SU-DHL-6 (cell line): Measurements from ENCODE around the gene IPO9.

ENCODE experiments used
- H2AFZ ChIP-seq: fragments of 200-600 bp; sonication (generic); 2 replicates; pipeline ENCODE4 v1.6.1; 2014; ENCODE audit warnings: low read depth, mild to moderate bottlenecking, moderate library complexity, mixed read lengths, antibody characterized with exemption, low read length; ENCODE audit not compliant: severe bottlenecking
- H3F3A ChIP-seq: fragments of 200-600 bp; shearing (Covaris generic); 2 replicates; pipeline ENCODE4 v1.6.0; 2016; ENCODE audit warnings: antibody characterized with exemption, mild to moderate bottlenecking; ENCODE audit not compliant: insufficient read depth
- H3K27ac ChIP-seq: fragments of 200-600 bp; sonication (generic); 2 replicates; pipeline ENCODE4 v1.5.1; 2016; ENCODE audit warnings: low read depth, mild to moderate bottlenecking, low read length, moderate library complexity, mixed read lengths
- H3K27me3 ChIP-seq: fragments of 200-600 bp; sonication (generic), shearing (Covaris generic); 2 replicates; pipeline ENCODE4 v1.6.0; 2014; ENCODE audit warnings: mild to moderate bottlenecking, low read length
- H3K36me3 ChIP-seq: fragments of 200-600 bp; sonication (generic); 2 replicates; pipeline ENCODE4 v1.6.1; 2014; ENCODE audit warnings: mild to moderate bottlenecking, low read length, mixed read lengths
- H3K4me2 ChIP-seq: fragments of 300-600, 200-600 bp; shearing (Covaris generic), sonication (generic); 2 replicates; pipeline ENCODE4 v1.6.0; 2014; ENCODE audit warnings: low read length, low read depth, mild to moderate bottlenecking; ENCODE audit not compliant: poor library complexity, severe bottlenecking
- H3K4me3 ChIP-seq: fragments of 200-600 bp; sonication (generic); 2 replicates; pipeline ENCODE4 v1.5.1; 2014; ENCODE audit warnings: antibody characterized with exemption, low read length, mild to moderate bottlenecking, mixed read lengths; ENCODE audit not compliant: insufficient read depth, poor library complexity, severe bottlenecking
- H3K79me2 ChIP-seq: fragments of 200-600 bp; sonication (generic); 2 replicates; pipeline ENCODE4 v1.6.1; 2014; ENCODE audit warnings: mild to moderate bottlenecking, low read length, moderate library complexity; ENCODE audit not compliant: insufficient read depth
- H3K9ac ChIP-seq: fragments of 200-600 bp; sonication (generic); 2 replicates; pipeline ENCODE4 v1.7.0; 2014; ENCODE audit warnings: mild to moderate bottlenecking, low read length
- H3K9me2 ChIP-seq: fragments of 200-600 bp; sonication (generic); replicated peaks from 2 replicates; pipeline ENCODE4 v1.6.1; 2014; ENCODE audit warnings: low read length; ENCODE audit not compliant: insufficient read depth
- H3K9me3 ChIP-seq: fragments of 200-600 bp; sonication (generic); 2 replicates; pipeline ENCODE4 v1.6.1; 2014; ENCODE audit warnings: low read length, mixed read lengths; ENCODE audit not compliant: insufficient read depth
- H4K20me1 ChIP-seq: fragments of 200-600 bp; sonication (generic); 2 replicates; pipeline ENCODE4 v1.6.1; 2014; ENCODE audit warnings: low read depth, mild to moderate bottlenecking, antibody characterized with exemption, low read length, moderate library complexity, mixed read lengths
- EZH2phosphoT487 ChIP-seq: fragments of 200-600 bp; sonication (generic), shearing (Covaris generic); conservative IDR thresholded peaks from 2 replicates; pipeline ENCODE4 v1.6.1; 2018; ENCODE audit warnings: mild to moderate bottlenecking, antibody characterized with exemption, low read length, moderate library complexity, mixed read lengths
- TF ChIP-seq, protein P1 (sequence below): fragments of 200-600 bp; sonication (generic); IDR thresholded peaks from one replicate; pipeline ENCODE4 v1.5.1; 2017; ENCODE audit warnings: antibody characterized with exemption, mild to moderate bottlenecking, low read length, moderate library complexity; ENCODE audit not compliant: insufficient read depth, poor library complexity, severe bottlenecking

Gene IPO9

GRCh38 chr1:201848230-201848629, 19.3 kb downstream of the IPO9 start:
- Histone ChIP-seq H3K4me2 (no peak overlapping the region), H3K9ac (no peak overlapping the region), H3K9me2 (no peaks in the 10 kb centered on the region), H4K20me1 (peaks cover 25% of the 10 kb centered on the region), H3K36me3 (peaks cover 54% of the 10 kb centered on the region), H2AFZ (no peak overlapping the region), H3K4me3 (no peak overlapping the region), H3K9me3 (no peaks in the 10 kb centered on the region), H3K27me3 (no peaks in the 10 kb centered on the region), H3F3A (no peaks in the 10 kb centered on the region), H3K27ac (no peak overlapping the region), H3K79me2 (peaks cover 55% of the 10 kb centered on the region)
- no peak for TF ChIP-seq EZH2phosphoT487
- TF ChIP-seq, protein P1, sequence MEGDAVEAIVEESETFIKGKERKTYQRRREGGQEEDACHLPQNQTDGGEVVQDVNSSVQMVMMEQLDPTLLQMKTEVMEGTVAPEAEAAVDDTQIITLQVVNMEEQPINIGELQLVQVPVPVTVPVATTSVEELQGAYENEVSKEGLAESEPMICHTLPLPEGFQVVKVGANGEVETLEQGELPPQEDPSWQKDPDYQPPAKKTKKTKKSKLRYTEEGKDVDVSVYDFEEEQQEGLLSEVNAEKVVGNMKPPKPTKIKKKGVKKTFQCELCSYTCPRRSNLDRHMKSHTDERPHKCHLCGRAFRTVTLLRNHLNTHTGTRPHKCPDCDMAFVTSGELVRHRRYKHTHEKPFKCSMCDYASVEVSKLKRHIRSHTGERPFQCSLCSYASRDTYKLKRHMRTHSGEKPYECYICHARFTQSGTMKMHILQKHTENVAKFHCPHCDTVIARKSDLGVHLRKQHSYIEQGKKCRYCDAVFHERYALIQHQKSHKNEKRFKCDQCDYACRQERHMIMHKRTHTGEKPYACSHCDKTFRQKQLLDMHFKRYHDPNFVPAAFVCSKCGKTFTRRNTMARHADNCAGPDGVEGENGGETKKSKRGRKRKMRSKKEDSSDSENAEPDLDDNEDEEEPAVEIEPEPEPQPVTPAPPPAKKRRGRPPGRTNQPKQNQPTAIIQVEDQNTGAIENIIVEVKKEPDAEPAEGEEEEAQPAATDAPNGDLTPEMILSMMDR = no peak

DNA sequence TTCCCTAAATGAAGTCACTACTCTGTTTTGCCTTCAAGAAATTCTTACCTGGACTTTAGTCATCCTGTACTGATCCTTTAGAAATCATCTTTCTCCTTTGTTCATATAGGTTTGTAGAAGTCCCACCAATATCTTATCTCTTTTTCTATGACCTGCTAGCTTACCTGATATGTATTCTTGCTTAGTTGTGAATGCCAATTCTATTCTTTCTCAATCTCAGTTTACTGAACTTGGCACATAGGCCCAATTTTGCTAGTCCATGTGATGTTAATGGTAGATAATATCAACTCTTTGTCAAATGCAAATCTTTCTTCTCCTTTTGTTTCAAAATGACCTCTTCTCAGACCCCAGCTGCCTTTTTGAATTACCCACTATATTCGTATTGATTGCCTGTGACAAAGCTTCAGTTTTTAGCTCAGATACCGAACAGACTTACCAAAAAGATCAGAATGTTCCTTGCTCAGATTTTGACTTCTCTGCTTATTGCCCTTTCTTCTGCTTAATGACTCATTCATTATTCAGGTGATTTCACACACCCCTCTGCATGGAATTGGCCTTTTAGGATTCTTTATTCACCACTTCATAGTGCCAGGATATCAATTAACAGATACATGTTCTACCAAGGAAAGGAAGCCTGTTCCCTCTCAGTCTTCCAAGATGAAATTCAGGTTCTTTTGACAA, 20.6 kb downstream of the IPO9 start:
- Histone ChIP-seq H3K79me2 (peaks cover 43% of the 10 kb centered on the region), H3K4me3 (no peak overlapping the region), H3K27me3 (no peaks in the 10 kb centered on the region), H3K4me2 (no peak overlapping the region), H3F3A (no peaks in the 10 kb centered on the region), H2AFZ (no peak overlapping the region), H4K20me1 (peaks cover 19% of the 10 kb centered on the region), H3K9ac (no peak overlapping the region), H3K9me2 (no peaks in the 10 kb centered on the region), H3K36me3 (peaks cover 59% of the 10 kb centered on the region), H3K27ac (no peak overlapping the region), H3K9me3 (no peaks in the 10 kb centered on the region)
- TF ChIP-seq EZH2phosphoT487 = no peak
- TF ChIP-seq, protein P1 = no peak

GRCh38 chr1:201850053-201850397, 21.1 kb downstream of the IPO9 start:
- no peaks in the 10 kb centered on the region for H3K27me3 ChIP-seq
- no peaks in the 10 kb centered on the region for H3K9me2 ChIP-seq
- no peak overlapping the region for H3K27ac ChIP-seq
- TF ChIP-seq, protein P1 = no peak
- TF ChIP-seq EZH2phosphoT487 = no peak
- peaks cover 38% of the 10 kb centered on the region for H3K79me2 ChIP-seq
- no peak overlapping the region for H2AFZ ChIP-seq
- H3K9me3 ChIP-seq = no peaks in the 10 kb centered on the region
- H3K9ac ChIP-seq = no peak overlapping the region
- peaks cover 62% of the 10 kb centered on the region for H3K36me3 ChIP-seq
- peaks cover 17% of the 10 kb centered on the region for H4K20me1 ChIP-seq
- H3F3A ChIP-seq = no peaks in the 10 kb centered on the region
- no peak overlapping the region for H3K4me3 ChIP-seq
- H3K4me2 ChIP-seq = no peak overlapping the region
